Measurements from ENCODE around the gene STARD4.

STARD4 gene

DNA sequence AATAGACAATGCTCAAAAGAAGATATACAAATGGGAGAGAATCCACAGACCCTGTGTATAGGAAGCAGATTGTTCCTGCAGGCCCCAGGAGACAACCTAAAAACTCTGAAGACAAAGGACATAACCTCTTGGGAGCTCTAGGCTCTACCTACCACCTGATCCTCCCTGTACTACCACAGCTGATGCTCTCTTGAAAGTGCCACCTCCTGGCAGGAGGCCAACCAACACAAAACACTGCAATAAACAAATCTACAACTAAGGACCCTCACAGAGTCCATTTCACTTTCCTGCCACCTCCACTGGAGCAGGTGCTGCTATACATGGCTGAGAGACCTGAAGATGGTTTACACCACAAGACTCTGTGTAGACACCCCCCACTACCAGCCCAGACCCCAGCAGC, 49.0 kb downstream of the STARD4 start:
- H3K4me3 ChIP-seq (replicated peaks in 1 of 2; ENCODE audit: low read depth in 2 of 2, low read length in 2 of 2): no peak overlapping the region
- no peak for DNase-seq (ENCODE audit: low read depth in 2 of 2)
- no peak for TF ChIP-seq CTCF (IDR thresholded peaks at IDR 0.05; ENCODE audit: low read depth, low read length)

- no peak for DNase-seq (ENCODE audit: low read depth in 2 of 2)
- H3K4me3 ChIP-seq (replicated peaks in 1 of 2; ENCODE audit: low read depth in 2 of 2, low read length in 2 of 2): no peak overlapping the region
- TF ChIP-seq CTCF (IDR thresholded peaks at IDR 0.05; ENCODE audit: low read depth, low read length): no peak
Observed at GRCh38 chr5:111461934-111462333, 50.4 kb downstream of the STARD4 start.

DNA sequence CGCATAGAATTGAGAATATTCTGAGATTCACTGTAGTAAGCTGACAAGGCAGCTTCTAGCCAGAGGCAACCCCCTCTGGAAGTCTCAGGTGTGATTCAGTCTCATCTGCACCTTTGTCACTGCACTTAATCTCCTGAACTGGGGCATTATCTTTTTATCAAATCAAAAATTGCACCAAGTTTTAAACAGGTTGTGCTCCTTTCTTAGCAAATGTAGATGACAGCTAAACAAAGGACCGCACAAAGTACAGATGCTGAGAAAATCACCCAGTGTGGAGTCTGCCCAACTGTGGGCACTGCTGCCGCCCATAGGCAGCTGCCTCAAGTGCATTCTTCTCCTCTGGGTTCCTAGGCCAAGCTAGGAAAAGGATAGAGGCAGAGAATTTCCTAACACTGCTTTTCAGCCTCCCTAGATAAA, 51.1 kb downstream of the STARD4 start:
- no peak overlapping the region for H3K4me3 ChIP-seq (replicated peaks in 1 of 2; ENCODE audit: low read depth in 2 of 2, low read length in 2 of 2)
- no peak for TF ChIP-seq CTCF (IDR thresholded peaks at IDR 0.05; ENCODE audit: low read depth, low read length)
- DNase-seq (ENCODE audit: low read depth in 2 of 2): peak in 1 of 2 donors; percentile 10

- DNase-seq (ENCODE audit: low read depth in 2 of 2): no peak
- no peak for TF ChIP-seq CTCF (IDR thresholded peaks at IDR 0.05; ENCODE audit: low read depth, low read length)
- H3K4me3 ChIP-seq (replicated peaks in 1 of 2; ENCODE audit: low read depth in 2 of 2, low read length in 2 of 2): no peak overlapping the region
Observed at GRCh38 chr5:111454776-111455175, 57.6 kb downstream of the STARD4 start.

DNA sequence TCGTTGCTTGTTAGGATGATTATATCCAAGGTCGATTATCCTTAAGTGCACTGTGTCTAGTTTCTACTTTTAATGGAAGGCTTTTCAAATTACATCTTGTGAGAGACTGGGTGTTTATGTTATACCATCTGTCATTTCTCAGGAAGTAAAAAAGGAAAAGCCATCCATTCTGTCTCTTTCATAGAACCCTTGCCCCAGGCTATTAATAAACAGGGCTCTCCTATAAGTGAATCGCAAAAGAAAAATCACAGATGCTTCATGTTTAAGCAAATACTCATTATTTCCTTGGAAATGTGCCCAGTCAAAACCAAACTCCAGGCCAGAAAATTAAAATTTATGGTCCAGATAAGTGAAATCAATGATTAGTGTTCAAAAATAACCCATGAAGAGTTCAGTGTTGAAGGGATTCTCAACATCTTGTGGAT, 58.1 kb downstream of the STARD4 start:
- TF ChIP-seq CTCF (IDR thresholded peaks at IDR 0.05; ENCODE audit: low read depth, low read length): no peak
- no peak overlapping the region for H3K4me3 ChIP-seq (replicated peaks in 1 of 2; ENCODE audit: low read depth in 2 of 2, low read length in 2 of 2)
- peak; percentile 18 to 22 for DNase-seq (ENCODE audit: low read depth in 2 of 2)

- TF ChIP-seq CTCF (IDR thresholded peaks at IDR 0.05; ENCODE audit: low read depth, low read length): no peak
- no peak overlapping the region for H3K4me3 ChIP-seq (replicated peaks in 1 of 2; ENCODE audit: low read depth in 2 of 2, low read length in 2 of 2)
- peak; percentile 11 to 49 for DNase-seq (ENCODE audit: low read depth in 2 of 2)
Observed at GRCh38 chr5:111453747-111454146, 58.6 kb downstream of the STARD4 start.

DNA sequence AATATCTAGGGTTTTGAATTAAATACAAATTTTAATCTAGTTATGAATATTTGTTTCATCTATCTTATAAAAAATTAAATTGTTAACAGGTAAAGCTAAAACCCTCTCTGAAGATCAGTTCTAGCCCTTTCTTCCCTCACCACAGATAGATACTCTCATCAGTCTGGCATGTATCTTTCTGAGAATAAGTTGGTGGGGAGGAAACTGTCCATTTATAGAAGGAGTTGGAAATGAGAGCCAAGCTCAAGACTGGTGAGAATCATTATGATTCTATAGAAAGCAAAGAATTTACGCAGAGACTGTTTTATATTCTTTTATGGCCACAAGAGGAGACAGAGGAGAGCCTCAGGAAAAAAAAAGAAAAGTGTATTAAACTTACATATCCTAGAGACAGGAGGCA, 59.0 kb downstream of the STARD4 start:
- H3K4me3 ChIP-seq (replicated peaks in 1 of 2; ENCODE audit: low read depth in 2 of 2, low read length in 2 of 2): no peak overlapping the region
- peak in 1 of 2 donors; percentile 37 for DNase-seq (ENCODE audit: low read depth in 2 of 2)
- no peak for TF ChIP-seq CTCF (IDR thresholded peaks at IDR 0.05; ENCODE audit: low read depth, low read length)

Measured in cardiac fibroblast (primary cell).